K562 (cell line): Measurements from ENCODE around the gene IL15RA. TPM values are rescaled to one million over a fixed set of nuclear protein-coding genes. Genes with fewer than 3 reads are reported as not detected.
A peak's percentile ranks its signal among the peaks of the same experiment; 100 is the strongest.

Experiments used
- ARID1B ChIP-seq: fragments of 450-650 bp; IDR thresholded peaks from 2 replicates; pipeline ENCODE4 v1.6.1; 2016; ENCODE audit warnings: antibody characterized with exemption, mild to moderate bottlenecking, inconsistent platforms
- ATF1 ChIP-seq, 2 experiments: fragments of 450-650 bp in 1 of 2; IDR thresholded peaks; 2 replicates each; pipeline ENCODE4 v1.6.1; 2016; ENCODE audit warnings: missing compliant biosample characterization in 1 of 2, missing genetic modification characterization in 1 of 2
- FOXA3 ChIP-seq, 2 experiments: fragments of 450-650 bp in 1 of 2; sonication (generic) in 1 of 2; formaldehyde crosslinking; IDR thresholded peaks in 1 of 2; conservative IDR thresholded peaks in 1 of 2; 2 replicates each; pipeline versions ENCODE4 v1.4.0 to v1.8.0; 2020 to 2022; ENCODE audit warnings: mild to moderate bottlenecking in 2 of 2, missing genetic modification reagents in 1 of 2
- SMARCA5 ChIP-seq: fragments of 450-650 bp; IDR thresholded peaks from 2 replicates; pipeline ENCODE4 v1.6.1; 2016
- ZNF316 ChIP-seq: fragments of 450-650 bp; IDR thresholded peaks from 2 replicates; pipeline ENCODE4 v1.6.1; 2016
- ZNF551 ChIP-seq: fragments of 250-450 bp; sonication (Bioruptor Pico); IDR thresholded peaks from 2 replicates; pipeline ENCODE4 v1.5.0; 2021; ENCODE audit warnings: mild to moderate bottlenecking, moderate library complexity
- ZNF764 ChIP-seq: fragments of 250-450 bp; sonication (Bioruptor Pico); IDR thresholded peaks from 2 replicates; pipeline ENCODE4 v1.4.0; 2020; ENCODE audit warnings: low read depth, mild to moderate bottlenecking, moderate library complexity
- ZZZ3 ChIP-seq: fragments of 450-650 bp; IDR thresholded peaks from 2 replicates; pipeline ENCODE4 v1.6.1; 2016; ENCODE audit warnings: antibody characterized with exemption, mild to moderate bottlenecking, moderate library complexity
- polyA plus RNA-seq, 8 experiments: library from polyadenylated mRNA; depleted of rRNA in 4 of 8; stranded (reverse) in 5 of 8; unstranded in 3 of 8; fragments of >200 nt; fragmentation: Nextera tagmentation in 2 of 8; fragmentation: Illumina TruSeq in 1 of 8; extraction: Ambion mirVana in 2 of 8; extraction: Trizol in 1 of 8; gene quantifications; 2 replicates each; pipeline versions ENCODE4 v1.2.1 to v1.2.3, GENCODE V29; 2011 to 2014; ENCODE audit warnings: inconsistent platforms in 1 of 8, missing spikeins in 1 of 8
- total RNA-seq, 7 experiments: library from RNA; depleted of rRNA in 6 of 7; stranded (reverse); fragments of >200 nt in 6 of 7; fragmentation: Illumina TruSeq in 2 of 7; extraction: Trizol in 2 of 7; gene quantifications; 2 replicates each; pipeline versions ENCODE4 v1.2.1 to v1.2.3, GENCODE V29; 2011 to 2021; ENCODE audit warnings: low replicate concordance in 1 of 7
- TF ChIP-seq, protein P1 (sequence below): fragments of 450-650 bp; IDR thresholded peaks from 2 replicates; pipeline ENCODE4 v1.6.1; 2016; ENCODE audit warnings: mild to moderate bottlenecking, moderate library complexity
- TF ChIP-seq, protein P2 (sequence below): sonication (generic); formaldehyde crosslinking; IDR thresholded peaks from 2 replicates; pipeline ENCODE4 v1.8.1; 2023; ENCODE audit warnings: mild to moderate bottlenecking, missing genetic modification reagents
- TF ChIP-seq, protein P3 (sequence below): fragments of 450-650 bp; formaldehyde crosslinking; IDR thresholded peaks from 2 replicates; pipeline ENCODE4 v1.4.0; 2020; ENCODE audit warnings: mild to moderate bottlenecking
- TF ChIP-seq, protein P4 (sequence below): fragments of 450-650 bp; IDR thresholded peaks from 2 replicates; pipeline ENCODE4 v1.6.1; 2016; ENCODE audit warnings: missing biosample characterization, missing genetic modification characterization

The IL15RA gene
- total and polyA plus RNA-seq, 9 of the 15 experiments (the other 6 are each of a cell fraction or from before 2014, with no cell fraction given): 1.2 to 11.7 (median 8.0) TPM

DNA sequence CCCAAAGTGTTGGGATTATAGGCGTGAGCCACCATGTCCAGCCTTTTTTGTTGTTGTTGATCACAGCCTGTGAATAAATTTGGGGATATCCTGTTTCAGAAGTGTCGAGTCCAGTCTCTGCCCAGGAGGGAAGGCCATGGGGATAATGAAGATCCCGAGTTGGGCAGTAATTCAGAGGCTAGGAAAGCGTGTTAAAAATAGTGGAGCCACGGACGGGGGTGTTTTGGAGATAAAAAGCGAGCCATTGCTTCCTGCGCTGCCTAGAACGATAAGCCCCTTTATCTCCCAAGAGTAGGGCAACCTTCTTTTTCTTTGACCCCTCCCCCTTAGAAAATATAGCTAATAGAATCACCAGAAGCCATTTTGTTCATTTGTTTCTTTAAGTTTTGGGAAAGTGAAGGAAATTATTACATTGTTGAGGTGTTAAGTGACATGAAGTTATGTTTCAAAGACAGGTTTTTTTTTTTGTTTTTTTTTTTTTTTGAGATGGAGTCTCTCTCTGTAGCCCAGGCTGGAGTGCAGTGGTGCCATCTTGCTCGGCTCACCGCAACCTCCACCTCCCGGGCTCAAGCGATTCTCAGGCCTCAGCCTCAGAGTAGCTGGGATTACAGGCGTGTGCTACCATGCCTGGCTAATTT is 43.3 kb downstream of the IL15RA start (continued):
- TF ChIP-seq, protein P1, sequence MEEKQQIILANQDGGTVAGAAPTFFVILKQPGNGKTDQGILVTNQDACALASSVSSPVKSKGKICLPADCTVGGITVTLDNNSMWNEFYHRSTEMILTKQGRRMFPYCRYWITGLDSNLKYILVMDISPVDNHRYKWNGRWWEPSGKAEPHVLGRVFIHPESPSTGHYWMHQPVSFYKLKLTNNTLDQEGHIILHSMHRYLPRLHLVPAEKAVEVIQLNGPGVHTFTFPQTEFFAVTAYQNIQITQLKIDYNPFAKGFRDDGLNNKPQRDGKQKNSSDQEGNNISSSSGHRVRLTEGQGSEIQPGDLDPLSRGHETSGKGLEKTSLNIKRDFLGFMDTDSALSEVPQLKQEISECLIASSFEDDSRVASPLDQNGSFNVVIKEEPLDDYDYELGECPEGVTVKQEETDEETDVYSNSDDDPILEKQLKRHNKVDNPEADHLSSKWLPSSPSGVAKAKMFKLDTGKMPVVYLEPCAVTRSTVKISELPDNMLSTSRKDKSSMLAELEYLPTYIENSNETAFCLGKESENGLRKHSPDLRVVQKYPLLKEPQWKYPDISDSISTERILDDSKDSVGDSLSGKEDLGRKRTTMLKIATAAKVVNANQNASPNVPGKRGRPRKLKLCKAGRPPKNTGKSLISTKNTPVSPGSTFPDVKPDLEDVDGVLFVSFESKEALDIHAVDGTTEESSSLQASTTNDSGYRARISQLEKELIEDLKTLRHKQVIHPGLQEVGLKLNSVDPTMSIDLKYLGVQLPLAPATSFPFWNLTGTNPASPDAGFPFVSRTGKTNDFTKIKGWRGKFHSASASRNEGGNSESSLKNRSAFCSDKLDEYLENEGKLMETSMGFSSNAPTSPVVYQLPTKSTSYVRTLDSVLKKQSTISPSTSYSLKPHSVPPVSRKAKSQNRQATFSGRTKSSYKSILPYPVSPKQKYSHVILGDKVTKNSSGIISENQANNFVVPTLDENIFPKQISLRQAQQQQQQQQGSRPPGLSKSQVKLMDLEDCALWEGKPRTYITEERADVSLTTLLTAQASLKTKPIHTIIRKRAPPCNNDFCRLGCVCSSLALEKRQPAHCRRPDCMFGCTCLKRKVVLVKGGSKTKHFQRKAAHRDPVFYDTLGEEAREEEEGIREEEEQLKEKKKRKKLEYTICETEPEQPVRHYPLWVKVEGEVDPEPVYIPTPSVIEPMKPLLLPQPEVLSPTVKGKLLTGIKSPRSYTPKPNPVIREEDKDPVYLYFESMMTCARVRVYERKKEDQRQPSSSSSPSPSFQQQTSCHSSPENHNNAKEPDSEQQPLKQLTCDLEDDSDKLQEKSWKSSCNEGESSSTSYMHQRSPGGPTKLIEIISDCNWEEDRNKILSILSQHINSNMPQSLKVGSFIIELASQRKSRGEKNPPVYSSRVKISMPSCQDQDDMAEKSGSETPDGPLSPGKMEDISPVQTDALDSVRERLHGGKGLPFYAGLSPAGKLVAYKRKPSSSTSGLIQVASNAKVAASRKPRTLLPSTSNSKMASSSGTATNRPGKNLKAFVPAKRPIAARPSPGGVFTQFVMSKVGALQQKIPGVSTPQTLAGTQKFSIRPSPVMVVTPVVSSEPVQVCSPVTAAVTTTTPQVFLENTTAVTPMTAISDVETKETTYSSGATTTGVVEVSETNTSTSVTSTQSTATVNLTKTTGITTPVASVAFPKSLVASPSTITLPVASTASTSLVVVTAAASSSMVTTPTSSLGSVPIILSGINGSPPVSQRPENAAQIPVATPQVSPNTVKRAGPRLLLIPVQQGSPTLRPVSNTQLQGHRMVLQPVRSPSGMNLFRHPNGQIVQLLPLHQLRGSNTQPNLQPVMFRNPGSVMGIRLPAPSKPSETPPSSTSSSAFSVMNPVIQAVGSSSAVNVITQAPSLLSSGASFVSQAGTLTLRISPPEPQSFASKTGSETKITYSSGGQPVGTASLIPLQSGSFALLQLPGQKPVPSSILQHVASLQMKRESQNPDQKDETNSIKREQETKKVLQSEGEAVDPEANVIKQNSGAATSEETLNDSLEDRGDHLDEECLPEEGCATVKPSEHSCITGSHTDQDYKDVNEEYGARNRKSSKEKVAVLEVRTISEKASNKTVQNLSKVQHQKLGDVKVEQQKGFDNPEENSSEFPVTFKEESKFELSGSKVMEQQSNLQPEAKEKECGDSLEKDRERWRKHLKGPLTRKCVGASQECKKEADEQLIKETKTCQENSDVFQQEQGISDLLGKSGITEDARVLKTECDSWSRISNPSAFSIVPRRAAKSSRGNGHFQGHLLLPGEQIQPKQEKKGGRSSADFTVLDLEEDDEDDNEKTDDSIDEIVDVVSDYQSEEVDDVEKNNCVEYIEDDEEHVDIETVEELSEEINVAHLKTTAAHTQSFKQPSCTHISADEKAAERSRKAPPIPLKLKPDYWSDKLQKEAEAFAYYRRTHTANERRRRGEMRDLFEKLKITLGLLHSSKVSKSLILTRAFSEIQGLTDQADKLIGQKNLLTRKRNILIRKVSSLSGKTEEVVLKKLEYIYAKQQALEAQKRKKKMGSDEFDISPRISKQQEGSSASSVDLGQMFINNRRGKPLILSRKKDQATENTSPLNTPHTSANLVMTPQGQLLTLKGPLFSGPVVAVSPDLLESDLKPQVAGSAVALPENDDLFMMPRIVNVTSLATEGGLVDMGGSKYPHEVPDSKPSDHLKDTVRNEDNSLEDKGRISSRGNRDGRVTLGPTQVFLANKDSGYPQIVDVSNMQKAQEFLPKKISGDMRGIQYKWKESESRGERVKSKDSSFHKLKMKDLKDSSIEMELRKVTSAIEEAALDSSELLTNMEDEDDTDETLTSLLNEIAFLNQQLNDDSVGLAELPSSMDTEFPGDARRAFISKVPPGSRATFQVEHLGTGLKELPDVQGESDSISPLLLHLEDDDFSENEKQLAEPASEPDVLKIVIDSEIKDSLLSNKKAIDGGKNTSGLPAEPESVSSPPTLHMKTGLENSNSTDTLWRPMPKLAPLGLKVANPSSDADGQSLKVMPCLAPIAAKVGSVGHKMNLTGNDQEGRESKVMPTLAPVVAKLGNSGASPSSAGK: peak; percentile 71
- TF ChIP-seq ZZZ3 (no peak), ZNF551 (no peak), ATF1 (CRISPR knock-in tag; IDR thresholded peaks at IDR 0.05) (no peak), ATF1 (tag; IDR thresholded peaks at IDR 0.05) (peak; percentile 40), ARID1B (peak; percentile 96), ZNF316 (no peak), SMARCA5 (no peak), FOXA3 (CRISPR knock-in tag; conservative IDR thresholded peaks at IDR 0.05 in 1 of 2, IDR thresholded peaks at IDR 0.05 in 1 of 2) (no peak), ZNF764 (CRISPR knock-in tag) (no peak)
- TF ChIP-seq, protein P2, sequence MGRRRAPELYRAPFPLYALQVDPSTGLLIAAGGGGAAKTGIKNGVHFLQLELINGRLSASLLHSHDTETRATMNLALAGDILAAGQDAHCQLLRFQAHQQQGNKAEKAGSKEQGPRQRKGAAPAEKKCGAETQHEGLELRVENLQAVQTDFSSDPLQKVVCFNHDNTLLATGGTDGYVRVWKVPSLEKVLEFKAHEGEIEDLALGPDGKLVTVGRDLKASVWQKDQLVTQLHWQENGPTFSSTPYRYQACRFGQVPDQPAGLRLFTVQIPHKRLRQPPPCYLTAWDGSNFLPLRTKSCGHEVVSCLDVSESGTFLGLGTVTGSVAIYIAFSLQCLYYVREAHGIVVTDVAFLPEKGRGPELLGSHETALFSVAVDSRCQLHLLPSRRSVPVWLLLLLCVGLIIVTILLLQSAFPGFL: no peak
- TF ChIP-seq, protein P3, sequence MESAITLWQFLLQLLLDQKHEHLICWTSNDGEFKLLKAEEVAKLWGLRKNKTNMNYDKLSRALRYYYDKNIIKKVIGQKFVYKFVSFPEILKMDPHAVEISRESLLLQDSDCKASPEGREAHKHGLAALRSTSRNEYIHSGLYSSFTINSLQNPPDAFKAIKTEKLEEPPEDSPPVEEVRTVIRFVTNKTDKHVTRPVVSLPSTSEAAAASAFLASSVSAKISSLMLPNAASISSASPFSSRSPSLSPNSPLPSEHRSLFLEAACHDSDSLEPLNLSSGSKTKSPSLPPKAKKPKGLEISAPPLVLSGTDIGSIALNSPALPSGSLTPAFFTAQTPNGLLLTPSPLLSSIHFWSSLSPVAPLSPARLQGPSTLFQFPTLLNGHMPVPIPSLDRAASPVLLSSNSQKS (CRISPR knock-in tag): no peak
- TF ChIP-seq, protein P4, sequence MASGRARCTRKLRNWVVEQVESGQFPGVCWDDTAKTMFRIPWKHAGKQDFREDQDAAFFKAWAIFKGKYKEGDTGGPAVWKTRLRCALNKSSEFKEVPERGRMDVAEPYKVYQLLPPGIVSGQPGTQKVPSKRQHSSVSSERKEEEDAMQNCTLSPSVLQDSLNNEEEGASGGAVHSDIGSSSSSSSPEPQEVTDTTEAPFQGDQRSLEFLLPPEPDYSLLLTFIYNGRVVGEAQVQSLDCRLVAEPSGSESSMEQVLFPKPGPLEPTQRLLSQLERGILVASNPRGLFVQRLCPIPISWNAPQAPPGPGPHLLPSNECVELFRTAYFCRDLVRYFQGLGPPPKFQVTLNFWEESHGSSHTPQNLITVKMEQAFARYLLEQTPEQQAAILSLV (tag): no peak; the same call in none of the 2 replicates
